Osteocyte (in vitro differentiated cells): Measurements from ENCODE around the gene SYNGAP1. TPM values are rescaled to one million over a fixed set of nuclear protein-coding genes. Genes with fewer than 3 reads are reported as not detected.

Experiments
- DNase-seq: peaks from one replicate; pipeline ENCODE4 v3.0.0; 2021; ENCODE audit warnings: mixed read lengths; ENCODE audit not compliant: unreplicated experiment; ENCODE audit errors: extremely low spot score
- H3K27ac Mint-ChIP-seq: one replicate; pipeline ENCODE4 v1.8.0; 2021; ENCODE audit warnings: mild to moderate bottlenecking, mixed read lengths; ENCODE audit not compliant: unreplicated experiment
- H3K27me3 Mint-ChIP-seq: one replicate; pipeline ENCODE4 v1.8.0; 2021; ENCODE audit warnings: mixed read lengths; ENCODE audit not compliant: unreplicated experiment
- H3K36me3 Mint-ChIP-seq: one replicate; pipeline ENCODE4 v1.8.0; 2021; ENCODE audit warnings: mixed read lengths; ENCODE audit not compliant: unreplicated experiment
- H3K4me1 Mint-ChIP-seq: one replicate; pipeline ENCODE4 v1.8.0; 2021; ENCODE audit warnings: mixed read lengths; ENCODE audit not compliant: unreplicated experiment
- H3K4me3 Mint-ChIP-seq: one replicate; pipeline ENCODE4 v1.8.0; 2021; ENCODE audit warnings: mild to moderate bottlenecking, moderate library complexity, mixed read lengths; ENCODE audit not compliant: unreplicated experiment
- H3K9me3 Mint-ChIP-seq: one replicate; pipeline ENCODE4 v1.8.0; 2021; ENCODE audit warnings: mixed read lengths; ENCODE audit not compliant: unreplicated experiment
- total RNA-seq: library from RNA; stranded (reverse); gene quantifications from 2 replicates; pipeline ENCODE4 v1.2.1, GENCODE V29; 2021
- TF ChIP-seq, protein P1 (sequence below): fragments of 200-600 bp; sonication (generic); IDR thresholded peaks from 2 replicates; pipeline ENCODE4 v1.5.0; 2021; ENCODE audit warnings: antibody characterized with exemption, mild to moderate bottlenecking, moderate library complexity

SYNGAP1 gene
- total RNA-seq, 1 donor from 2014 or later = 34.7 TPM

GRCh38 chr6:33433544-33434191 lies 13.8 kb downstream of the SYNGAP1 start:
- Mint-ChIP-seq H3K27ac (no peak overlapping the region), H3K9me3 (no peaks in the 10 kb centered on the region), H3K27me3 (no peaks in the 10 kb centered on the region), H3K4me3 (no peak overlapping the region), H3K4me1 (peaks cover 42% of the 10 kb centered on the region), H3K36me3 (peaks cover 31% of the 10 kb centered on the region)
- no peak for DNase-seq
- TF ChIP-seq, protein P1, sequence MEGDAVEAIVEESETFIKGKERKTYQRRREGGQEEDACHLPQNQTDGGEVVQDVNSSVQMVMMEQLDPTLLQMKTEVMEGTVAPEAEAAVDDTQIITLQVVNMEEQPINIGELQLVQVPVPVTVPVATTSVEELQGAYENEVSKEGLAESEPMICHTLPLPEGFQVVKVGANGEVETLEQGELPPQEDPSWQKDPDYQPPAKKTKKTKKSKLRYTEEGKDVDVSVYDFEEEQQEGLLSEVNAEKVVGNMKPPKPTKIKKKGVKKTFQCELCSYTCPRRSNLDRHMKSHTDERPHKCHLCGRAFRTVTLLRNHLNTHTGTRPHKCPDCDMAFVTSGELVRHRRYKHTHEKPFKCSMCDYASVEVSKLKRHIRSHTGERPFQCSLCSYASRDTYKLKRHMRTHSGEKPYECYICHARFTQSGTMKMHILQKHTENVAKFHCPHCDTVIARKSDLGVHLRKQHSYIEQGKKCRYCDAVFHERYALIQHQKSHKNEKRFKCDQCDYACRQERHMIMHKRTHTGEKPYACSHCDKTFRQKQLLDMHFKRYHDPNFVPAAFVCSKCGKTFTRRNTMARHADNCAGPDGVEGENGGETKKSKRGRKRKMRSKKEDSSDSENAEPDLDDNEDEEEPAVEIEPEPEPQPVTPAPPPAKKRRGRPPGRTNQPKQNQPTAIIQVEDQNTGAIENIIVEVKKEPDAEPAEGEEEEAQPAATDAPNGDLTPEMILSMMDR = no peak

DNA sequence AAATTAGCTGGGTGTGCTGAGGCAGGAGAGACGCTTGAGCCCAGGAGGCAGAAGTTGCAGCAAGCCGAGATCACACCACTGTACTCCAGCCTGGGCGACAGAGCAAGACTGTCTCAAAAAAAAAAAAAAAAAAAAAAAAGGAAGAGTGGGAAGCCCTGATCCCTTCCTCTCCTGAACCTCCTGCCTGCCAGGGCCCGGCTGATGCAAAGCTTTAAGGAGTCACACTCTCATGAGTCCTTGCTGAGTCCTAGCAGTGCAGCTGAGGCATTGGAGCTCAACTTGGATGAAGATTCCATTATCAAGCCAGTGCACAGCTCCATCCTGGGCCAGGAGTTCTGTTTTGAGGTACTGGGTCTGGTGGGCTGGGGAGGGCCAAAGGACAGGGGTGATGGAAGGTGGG lies 15.1 kb downstream of the SYNGAP1 start:
- DNase-seq = no peak
- Mint-ChIP-seq H3K27ac (no peak overlapping the region), H3K4me1 (peaks cover 31% of the 10 kb centered on the region)

GRCh38 chr6:33437666-33438065 lies 17.8 kb downstream of the SYNGAP1 start:
- Mint-ChIP-seq H3K36me3 (peaks cover 45% of the 10 kb centered on the region), H3K27ac (no peak overlapping the region), H3K4me3 (no peak overlapping the region), H3K9me3 (no peaks in the 10 kb centered on the region), H3K4me1 (peaks cover 10% of the 10 kb centered on the region), H3K27me3 (no peaks in the 10 kb centered on the region)
- DNase-seq = no peak
- TF ChIP-seq, protein P1 = no peak

More for the DNA sequence above, 15.1 kb downstream of the SYNGAP1 start:
- no peak overlapping the region for H3K4me3 Mint-ChIP-seq
- H3K36me3 Mint-ChIP-seq = peaks cover 34% of the 10 kb centered on the region
- H3K27me3 Mint-ChIP-seq = no peaks in the 10 kb centered on the region
- no peaks in the 10 kb centered on the region for H3K9me3 Mint-ChIP-seq
- TF ChIP-seq, protein P1 = no peak

GRCh38 chr6:33438978-33439594 lies 19.2 kb downstream of the SYNGAP1 start:
- Mint-ChIP-seq H3K36me3 (peaks cover 44% of the 10 kb centered on the region), H3K4me3 (no peak overlapping the region), H3K4me1 (no peaks in the 10 kb centered on the region), H3K27me3 (no peaks in the 10 kb centered on the region), H3K27ac (no peak overlapping the region), H3K9me3 (no peaks in the 10 kb centered on the region)
- TF ChIP-seq, protein P1 = no peak
- DNase-seq = no peak

GRCh38 chr6:33439956-33440648 lies 20.2 kb downstream of the SYNGAP1 start:
- Mint-ChIP-seq H3K27ac (no peak overlapping the region), H3K9me3 (no peaks in the 10 kb centered on the region), H3K27me3 (no peaks in the 10 kb centered on the region), H3K4me1 (no peaks in the 10 kb centered on the region), H3K36me3 (peaks cover 41% of the 10 kb centered on the region), H3K4me3 (no peak overlapping the region)
- no peak for DNase-seq
- TF ChIP-seq, protein P1 = no peak
